Neutrophil (primary cell): ENCODE measurements around the gene HCRTR1.

Experiments
- H3K27ac ChIP-seq: fragments of 200-600 bp; sonication (generic); 2 replicates; pipeline ENCODE4 v1.5.1; 2016; ENCODE audit warnings: mild to moderate bottlenecking, moderate library complexity
- H3K27me3 ChIP-seq: fragments of 200-600 bp; sonication (generic); 2 replicates; pipeline ENCODE4 v1.6.0; 2016; ENCODE audit warnings: mild to moderate bottlenecking
- H3K36me3 ChIP-seq: fragments of 200-600 bp; sonication (generic); 2 replicates; pipeline ENCODE4 v1.5.1; 2017
- H3K4me1 ChIP-seq, 2 experiments: fragments of 200-600 bp in 1 of 2; sonication (generic) in 1 of 2; 1 replicate in 1 of 2; 2 replicates in 1 of 2; pipeline versions ENCODE4 v1.5.1 to v1.6.1; 2013 to 2016; ENCODE audit warnings: low read depth in 1 of 2, low read length in 1 of 2, mild to moderate bottlenecking in 1 of 2, moderate library complexity in 1 of 2; ENCODE audit not compliant: control insufficient read depth in 1 of 2, insufficient read depth in 1 of 2
- H3K4me3 ChIP-seq, 2 experiments: fragments of 200-600 bp in 1 of 2; sonication (generic) in 1 of 2; 1 replicate in 1 of 2; 2 replicates in 1 of 2; pipeline ENCODE4 v1.5.1; 2013 to 2016; ENCODE audit warnings: low read depth in 1 of 2, low read length in 1 of 2, mild to moderate bottlenecking in 1 of 2, moderate library complexity in 1 of 2
- H3K9me3 ChIP-seq: fragments of 200-600 bp; sonication (generic); 2 replicates; pipeline ENCODE4 v1.5.1; 2016
- TF ChIP-seq, protein P1 (sequence below): fragments of 200-600 bp; sonication (generic); IDR thresholded peaks from 2 replicates; pipeline ENCODE4 v1.5.1; 2016; ENCODE audit warnings: antibody characterized with exemption

The HCRTR1 gene

GRCh38 chr1:31675756-31676155 is 58.3 kb downstream of the HCRTR1 start:
- no peak overlapping the region for H3K4me3 ChIP-seq
- TF ChIP-seq, protein P1, sequence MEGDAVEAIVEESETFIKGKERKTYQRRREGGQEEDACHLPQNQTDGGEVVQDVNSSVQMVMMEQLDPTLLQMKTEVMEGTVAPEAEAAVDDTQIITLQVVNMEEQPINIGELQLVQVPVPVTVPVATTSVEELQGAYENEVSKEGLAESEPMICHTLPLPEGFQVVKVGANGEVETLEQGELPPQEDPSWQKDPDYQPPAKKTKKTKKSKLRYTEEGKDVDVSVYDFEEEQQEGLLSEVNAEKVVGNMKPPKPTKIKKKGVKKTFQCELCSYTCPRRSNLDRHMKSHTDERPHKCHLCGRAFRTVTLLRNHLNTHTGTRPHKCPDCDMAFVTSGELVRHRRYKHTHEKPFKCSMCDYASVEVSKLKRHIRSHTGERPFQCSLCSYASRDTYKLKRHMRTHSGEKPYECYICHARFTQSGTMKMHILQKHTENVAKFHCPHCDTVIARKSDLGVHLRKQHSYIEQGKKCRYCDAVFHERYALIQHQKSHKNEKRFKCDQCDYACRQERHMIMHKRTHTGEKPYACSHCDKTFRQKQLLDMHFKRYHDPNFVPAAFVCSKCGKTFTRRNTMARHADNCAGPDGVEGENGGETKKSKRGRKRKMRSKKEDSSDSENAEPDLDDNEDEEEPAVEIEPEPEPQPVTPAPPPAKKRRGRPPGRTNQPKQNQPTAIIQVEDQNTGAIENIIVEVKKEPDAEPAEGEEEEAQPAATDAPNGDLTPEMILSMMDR = no peak
- no peaks in the 10 kb centered on the region for H3K9me3 ChIP-seq
- no peaks in the 10 kb centered on the region for H3K4me1 ChIP-seq
- H3K27me3 ChIP-seq = peaks cover 37% of the 10 kb centered on the region
- H3K27ac ChIP-seq = no peak overlapping the region
- no peaks in the 10 kb centered on the region for H3K36me3 ChIP-seq
